ENCODE data around the gene MICAL3. TPM values are rescaled to one million over a fixed set of nuclear protein-coding genes. Genes with fewer than 3 reads are reported as not detected.

The MICAL3 gene
- total RNA-seq, 4 donors from 2014 or later = 84.2 to 290 (median 151) TPM

DNA sequence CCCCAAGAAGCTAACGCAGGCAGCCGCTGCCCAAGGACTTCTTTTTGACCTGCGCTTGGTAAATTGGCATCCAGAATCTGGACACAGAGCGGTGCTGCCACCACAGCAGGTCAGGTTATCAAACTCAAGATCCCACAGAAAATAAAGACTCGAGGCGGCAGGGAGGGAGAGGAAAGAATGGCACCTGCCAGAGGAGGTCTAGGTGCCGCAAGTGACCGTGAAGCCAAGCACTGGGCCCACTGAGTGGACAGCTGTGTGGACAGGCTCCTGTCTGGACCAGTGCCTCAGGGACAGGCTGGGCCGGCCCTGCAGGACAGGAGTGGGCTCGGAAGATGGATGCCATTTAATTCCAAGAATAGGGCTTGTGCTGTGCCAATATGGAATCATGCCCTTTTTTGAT is 277.4 kb downstream of the MICAL3 start:
- Histone ChIP-seq H3K36me3 (no peaks in the 10 kb centered on the region), H3K4me1 (peaks cover 0 to 3% (median 0%) of the 10 kb centered on the region in 4 donors), H3K4me3 (no peak overlapping the region), H3K9me3 (no peaks in the 10 kb centered on the region), H3K27me3 (no peaks in the 10 kb centered on the region), H3K27ac (no peak overlapping the region)
- no peak for TF ChIP-seq POLR2AphosphoS5 (IDR thresholded peaks at IDR 0.05)
- no peak for TF ChIP-seq EP300 (IDR thresholded peaks at IDR 0.05; ENCODE audit: low read depth)
- TF ChIP-seq, protein P1, sequence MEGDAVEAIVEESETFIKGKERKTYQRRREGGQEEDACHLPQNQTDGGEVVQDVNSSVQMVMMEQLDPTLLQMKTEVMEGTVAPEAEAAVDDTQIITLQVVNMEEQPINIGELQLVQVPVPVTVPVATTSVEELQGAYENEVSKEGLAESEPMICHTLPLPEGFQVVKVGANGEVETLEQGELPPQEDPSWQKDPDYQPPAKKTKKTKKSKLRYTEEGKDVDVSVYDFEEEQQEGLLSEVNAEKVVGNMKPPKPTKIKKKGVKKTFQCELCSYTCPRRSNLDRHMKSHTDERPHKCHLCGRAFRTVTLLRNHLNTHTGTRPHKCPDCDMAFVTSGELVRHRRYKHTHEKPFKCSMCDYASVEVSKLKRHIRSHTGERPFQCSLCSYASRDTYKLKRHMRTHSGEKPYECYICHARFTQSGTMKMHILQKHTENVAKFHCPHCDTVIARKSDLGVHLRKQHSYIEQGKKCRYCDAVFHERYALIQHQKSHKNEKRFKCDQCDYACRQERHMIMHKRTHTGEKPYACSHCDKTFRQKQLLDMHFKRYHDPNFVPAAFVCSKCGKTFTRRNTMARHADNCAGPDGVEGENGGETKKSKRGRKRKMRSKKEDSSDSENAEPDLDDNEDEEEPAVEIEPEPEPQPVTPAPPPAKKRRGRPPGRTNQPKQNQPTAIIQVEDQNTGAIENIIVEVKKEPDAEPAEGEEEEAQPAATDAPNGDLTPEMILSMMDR (IDR thresholded peaks at IDR 0.05) = no peak
- TF ChIP-seq POLR2A (IDR thresholded peaks at IDR 0.05) = no peak
- DNase-seq = no peak
- in situ Hi-C loops (cut with MboI; ENCODE audit: low pct_ligation_motif_present in 1 of 4, low pct_unique_long_range_greater_than_20kb in 1 of 4, low sequenced_read_pairs in 3 of 4) (no loop called here), intact Hi-C loops (cut with DNase I; ENCODE audit: low total_unique reads) (no loop called here)
- WGBS, 2 donors (ENCODE audit: low coverage in 1 of 2) = 97% methylated on average over 10 of the region's 10 CpGs; no CpG with 5 or more reads in 1 of the 2 donors

DNA sequence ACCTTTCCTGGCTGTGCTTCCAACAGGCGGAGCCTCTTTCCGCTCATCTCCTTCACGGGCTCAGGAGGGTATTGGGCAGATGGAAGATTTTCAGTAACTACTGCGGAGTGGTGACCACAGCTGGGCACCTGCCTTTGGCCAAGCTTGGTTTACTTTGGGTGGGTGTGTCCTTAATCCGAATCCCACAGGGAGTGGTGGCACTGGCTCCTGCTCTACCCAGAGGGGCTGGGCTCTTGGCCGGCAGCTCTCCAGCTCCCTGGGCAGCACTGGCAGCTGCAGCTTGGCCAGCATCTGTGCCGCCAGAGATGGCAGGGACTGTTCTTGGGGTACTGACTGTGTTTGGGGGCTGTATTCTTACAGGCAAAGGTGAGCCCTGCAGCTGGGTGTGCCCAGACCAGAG is 279.9 kb downstream of the MICAL3 start:
- Histone ChIP-seq H3K4me1 (peaks cover 0 to 3% (median 0%) of the 10 kb centered on the region in 4 donors), H3K27me3 (no peaks in the 10 kb centered on the region), H3K36me3 (no peaks in the 10 kb centered on the region), H3K9me3 (no peaks in the 10 kb centered on the region), H3K4me3 (no peak overlapping the region), H3K27ac (no peak overlapping the region)
- TF ChIP-seq EP300 (IDR thresholded peaks at IDR 0.05; ENCODE audit: low read depth) (no peak), POLR2AphosphoS5 (IDR thresholded peaks at IDR 0.05) (no peak), POLR2A (IDR thresholded peaks at IDR 0.05) (no peak)
- TF ChIP-seq, protein P1 (IDR thresholded peaks at IDR 0.05) = no peak
- intact Hi-C loops (cut with DNase I; ENCODE audit: low total_unique reads) = no loop called here
- DNase-seq = no peak
- in situ Hi-C loops (cut with MboI; ENCODE audit: low pct_ligation_motif_present in 1 of 4, low pct_unique_long_range_greater_than_20kb in 1 of 4, low sequenced_read_pairs in 3 of 4) = no loop called here
- 65% methylated on average over 7 of the region's 7 CpGs; no CpG with 5 or more reads in 1 of the 2 donors for WGBS, 2 donors (ENCODE audit: low coverage in 1 of 2)

DNA sequence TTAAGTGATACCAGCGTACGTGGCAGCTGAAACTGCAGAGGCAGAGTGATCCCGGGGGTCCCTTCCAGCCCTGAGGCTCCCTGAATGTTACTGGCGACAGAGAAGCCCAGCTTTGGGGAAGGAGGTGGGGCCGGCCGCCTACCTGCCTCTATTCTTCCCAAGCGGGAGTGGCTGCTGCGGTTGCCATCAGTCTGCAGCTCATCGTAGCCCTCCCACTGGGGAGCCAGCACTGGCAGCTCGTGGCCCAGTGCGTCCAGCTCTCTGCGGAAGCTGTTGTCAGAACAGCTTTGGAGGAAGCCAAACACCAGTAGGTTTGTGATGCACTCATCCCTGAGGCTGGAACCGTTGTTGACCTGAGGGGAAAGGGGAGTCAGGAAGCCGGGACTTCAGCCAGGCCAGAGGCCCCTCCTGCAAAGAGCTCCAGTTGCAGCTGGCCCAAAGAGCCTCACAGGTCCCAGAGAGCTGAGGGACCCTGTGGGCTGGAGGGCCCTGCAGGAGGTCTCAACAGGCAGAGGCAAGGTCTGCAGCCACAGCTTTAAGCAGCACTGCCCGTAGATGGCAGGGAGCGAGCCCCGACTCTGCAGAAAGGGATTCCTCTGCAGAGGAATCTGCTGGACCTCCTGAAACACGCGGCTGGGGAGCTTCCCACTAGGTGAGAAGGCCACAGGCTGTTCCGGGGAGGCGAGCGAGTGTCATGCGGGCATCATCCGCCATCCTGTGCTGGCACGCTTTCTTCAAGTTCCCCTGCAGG is 280.5 kb downstream of the MICAL3 start:
- no peak for TF ChIP-seq EP300 (IDR thresholded peaks at IDR 0.05; ENCODE audit: low read depth)
- Histone ChIP-seq H3K4me3 (no peak overlapping the region), H3K4me1 (peaks cover 0 to 3% (median 0%) of the 10 kb centered on the region in 4 donors), H3K27me3 (no peaks in the 10 kb centered on the region), H3K36me3 (no peaks in the 10 kb centered on the region), H3K27ac (no peak overlapping the region), H3K9me3 (no peaks in the 10 kb centered on the region)
- in situ Hi-C loops (cut with MboI; ENCODE audit: low pct_ligation_motif_present in 1 of 4, low pct_unique_long_range_greater_than_20kb in 1 of 4, low sequenced_read_pairs in 3 of 4) (no loop called here), intact Hi-C loops (cut with DNase I; ENCODE audit: low total_unique reads) (no loop called here)
- no peak for DNase-seq
- 73 to 85% methylated on average over 3 to 25 of the region's 25 CpGs for WGBS, 2 donors (ENCODE audit: low coverage in 1 of 2)

DNA sequence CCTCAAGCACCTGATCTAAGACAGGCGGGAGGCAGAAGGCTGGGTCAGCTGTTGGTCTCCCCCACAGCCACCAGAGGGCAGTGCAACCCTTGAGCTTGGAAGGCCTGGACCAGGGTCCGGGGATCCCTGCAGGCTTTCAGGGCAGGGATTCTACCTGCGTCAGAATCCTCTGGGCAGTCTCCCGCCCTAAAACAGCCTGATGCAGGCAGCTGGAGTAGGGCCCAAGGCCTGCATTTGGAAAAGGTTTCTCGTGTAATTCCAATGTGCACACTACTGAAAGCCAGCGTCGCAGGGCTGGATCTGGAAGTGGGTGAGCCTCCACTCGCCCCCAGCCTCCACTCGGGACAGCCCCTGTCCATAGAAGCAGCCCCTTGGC is 281.8 kb downstream of the MICAL3 start:
- no peak overlapping the region for H3K27ac ChIP-seq
- in situ Hi-C loops (cut with MboI; ENCODE audit: low pct_ligation_motif_present in 1 of 4, low pct_unique_long_range_greater_than_20kb in 1 of 4, low sequenced_read_pairs in 3 of 4) (no loop called here), intact Hi-C loops (cut with DNase I; ENCODE audit: low total_unique reads) (no loop called here)
- H3K9me3 ChIP-seq = no peaks in the 10 kb centered on the region
- H3K4me1 ChIP-seq = peaks cover 0 to 3% (median 0%) of the 10 kb centered on the region in 4 donors
- WGBS, 2 donors (ENCODE audit: low coverage in 1 of 2) = 50% methylated on average over 9 of the region's 9 CpGs; no CpG with 5 or more reads in 1 of the 2 donors
- H3K4me3 ChIP-seq = no peak overlapping the region
- DNase-seq = peak; percentile 73
- TF ChIP-seq EP300 (IDR thresholded peaks at IDR 0.05; ENCODE audit: low read depth) = no peak
- TF ChIP-seq, protein P1 (IDR thresholded peaks at IDR 0.05) = peak; percentile 62 to 83 (median 74)
- H3K27me3 ChIP-seq = no peaks in the 10 kb centered on the region
- no peaks in the 10 kb centered on the region for H3K36me3 ChIP-seq
